ENCODE results near the gene NAPB.

Gene NAPB

DNA sequence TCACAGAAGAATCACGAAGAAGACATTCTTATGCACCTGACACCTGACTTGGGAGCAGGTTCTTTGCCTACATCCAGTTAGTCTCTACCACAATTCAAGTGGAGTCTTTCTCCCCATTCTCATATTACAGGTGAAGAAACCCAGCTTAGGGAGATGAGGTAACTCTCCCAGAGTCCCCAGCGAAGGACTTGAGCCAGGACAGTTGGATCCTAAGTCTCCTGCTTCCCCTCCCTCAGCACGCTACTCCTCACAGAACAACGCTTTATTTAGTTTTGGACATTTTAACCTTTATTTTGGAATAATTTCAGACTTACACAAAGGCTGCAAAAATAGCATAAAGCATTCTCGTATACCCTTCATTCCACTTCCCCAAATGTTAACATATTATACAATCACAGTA lies 17.4 kb upstream of the NAPB start:
- TF ChIP-seq, protein P1, sequence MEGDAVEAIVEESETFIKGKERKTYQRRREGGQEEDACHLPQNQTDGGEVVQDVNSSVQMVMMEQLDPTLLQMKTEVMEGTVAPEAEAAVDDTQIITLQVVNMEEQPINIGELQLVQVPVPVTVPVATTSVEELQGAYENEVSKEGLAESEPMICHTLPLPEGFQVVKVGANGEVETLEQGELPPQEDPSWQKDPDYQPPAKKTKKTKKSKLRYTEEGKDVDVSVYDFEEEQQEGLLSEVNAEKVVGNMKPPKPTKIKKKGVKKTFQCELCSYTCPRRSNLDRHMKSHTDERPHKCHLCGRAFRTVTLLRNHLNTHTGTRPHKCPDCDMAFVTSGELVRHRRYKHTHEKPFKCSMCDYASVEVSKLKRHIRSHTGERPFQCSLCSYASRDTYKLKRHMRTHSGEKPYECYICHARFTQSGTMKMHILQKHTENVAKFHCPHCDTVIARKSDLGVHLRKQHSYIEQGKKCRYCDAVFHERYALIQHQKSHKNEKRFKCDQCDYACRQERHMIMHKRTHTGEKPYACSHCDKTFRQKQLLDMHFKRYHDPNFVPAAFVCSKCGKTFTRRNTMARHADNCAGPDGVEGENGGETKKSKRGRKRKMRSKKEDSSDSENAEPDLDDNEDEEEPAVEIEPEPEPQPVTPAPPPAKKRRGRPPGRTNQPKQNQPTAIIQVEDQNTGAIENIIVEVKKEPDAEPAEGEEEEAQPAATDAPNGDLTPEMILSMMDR (conservative IDR thresholded peaks at IDR 0.05; ENCODE audit: low read length), result no peak
- no peak for DNase-seq (ENCODE audit: low read depth)
- H3K4me3 ChIP-seq (ENCODE audit: low read length), result no peak overlapping the region

DNA sequence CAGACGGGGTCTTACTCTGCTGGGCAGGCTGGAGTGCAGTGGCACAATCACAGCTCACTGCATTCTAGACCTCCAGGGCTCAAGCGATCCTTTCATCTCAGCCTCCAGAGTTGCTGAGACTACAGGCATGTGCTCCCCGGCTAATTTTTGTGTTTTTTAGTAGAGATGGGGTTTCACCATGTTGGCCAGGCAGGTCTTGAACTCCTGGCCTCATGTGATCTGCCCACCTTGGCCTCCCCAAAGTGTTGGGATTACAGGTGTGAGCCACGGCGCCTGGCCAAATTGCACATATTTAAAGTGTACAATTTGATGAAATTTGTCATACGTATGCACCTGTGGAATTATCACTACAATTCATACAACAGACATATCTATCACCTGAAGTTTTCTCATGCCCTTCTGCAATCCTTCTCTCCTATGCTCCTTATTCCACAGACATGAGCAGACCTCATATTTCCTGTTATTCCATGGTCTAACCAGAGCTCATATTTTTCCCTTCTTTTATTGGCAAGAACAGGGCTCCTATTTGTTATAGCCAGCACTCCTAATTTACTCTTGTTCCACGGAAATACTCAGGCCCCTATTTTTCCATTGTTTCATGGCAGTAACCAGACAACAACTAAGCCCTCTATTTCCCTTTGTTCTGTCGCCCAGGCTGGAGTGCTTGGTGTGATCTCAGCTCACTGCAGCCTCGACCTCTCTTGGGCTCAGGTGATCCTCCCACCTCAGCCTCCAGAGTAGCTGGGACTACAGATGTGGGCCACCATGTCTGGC lies 16.0 kb upstream of the NAPB start:
- no peak overlapping the region for H3K4me3 ChIP-seq (ENCODE audit: low read length)
- TF ChIP-seq, protein P1 (conservative IDR thresholded peaks at IDR 0.05; ENCODE audit: low read length), result no peak
- no peak for DNase-seq (ENCODE audit: low read depth)

DNA sequence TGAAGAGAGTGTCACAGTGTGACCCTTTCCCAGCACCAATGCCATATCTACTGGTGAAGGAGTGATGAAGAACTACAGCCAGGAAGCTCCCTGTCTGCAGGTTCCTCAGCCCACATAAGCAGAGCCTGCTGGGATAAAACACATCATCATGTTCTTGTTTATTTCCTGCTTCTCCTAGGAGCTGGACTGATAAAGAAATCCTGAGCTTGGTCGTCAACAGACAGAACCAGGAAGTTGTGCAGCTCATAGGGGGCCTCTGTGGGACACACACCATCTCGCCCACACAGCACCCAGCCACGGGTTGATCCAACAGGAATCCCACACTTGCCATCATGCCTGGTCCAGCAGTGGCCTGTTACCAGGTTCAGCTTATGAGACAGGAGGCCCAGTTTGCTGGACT lies 15.4 kb upstream of the NAPB start:
- TF ChIP-seq, protein P1 (conservative IDR thresholded peaks at IDR 0.05; ENCODE audit: low read length), result no peak
- H3K4me3 ChIP-seq (ENCODE audit: low read length), result no peak overlapping the region
- no peak for DNase-seq (ENCODE audit: low read depth)

DNA sequence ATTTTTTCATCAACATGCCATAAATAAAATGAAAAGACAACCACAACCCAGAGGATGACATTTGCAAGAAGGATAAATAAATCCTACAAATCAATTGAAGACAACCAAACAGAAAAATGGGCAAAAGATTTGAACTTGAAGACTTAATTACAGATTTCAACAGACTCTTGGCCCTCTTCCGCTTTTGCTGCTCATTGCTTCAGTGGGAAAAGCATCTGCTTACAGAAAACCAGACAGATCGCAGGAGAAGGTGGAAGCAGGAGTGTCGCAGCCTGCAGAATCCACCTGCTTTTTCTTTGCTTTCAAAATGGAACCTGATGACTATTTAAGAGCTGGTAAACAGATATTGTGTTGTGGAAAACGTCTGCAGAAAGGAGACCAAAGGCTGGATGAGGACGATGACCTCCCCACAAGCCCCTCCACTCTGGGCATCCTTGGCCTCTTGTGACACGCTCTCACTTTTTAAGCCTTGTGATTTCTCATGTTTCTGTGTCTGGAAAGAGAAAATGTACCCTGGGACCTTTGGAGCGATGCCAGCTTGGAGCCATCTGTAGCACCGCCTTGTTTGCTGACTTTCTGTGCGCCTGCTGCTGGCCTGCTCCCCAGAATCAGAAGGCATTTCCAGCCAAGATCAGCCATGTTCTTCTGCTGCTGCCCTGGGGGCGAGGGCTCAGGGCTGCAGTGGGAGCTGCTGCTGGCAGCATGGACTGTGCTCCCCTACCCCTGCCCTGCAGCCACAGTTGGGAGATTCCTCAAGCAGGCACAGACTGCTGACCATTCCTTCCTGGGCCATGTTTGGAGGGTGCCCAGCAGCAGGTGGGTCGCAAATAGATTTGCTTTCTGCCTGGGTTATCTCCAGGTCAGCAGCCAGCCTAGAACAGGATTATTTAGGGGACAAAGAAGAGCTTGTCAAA lies 14.6 kb upstream of the NAPB start:
- H3K4me3 ChIP-seq (ENCODE audit: low read length), result no peak overlapping the region
- TF ChIP-seq, protein P1 (conservative IDR thresholded peaks at IDR 0.05; ENCODE audit: low read length), result no peak
- DNase-seq (ENCODE audit: low read depth), result no peak

DNA sequence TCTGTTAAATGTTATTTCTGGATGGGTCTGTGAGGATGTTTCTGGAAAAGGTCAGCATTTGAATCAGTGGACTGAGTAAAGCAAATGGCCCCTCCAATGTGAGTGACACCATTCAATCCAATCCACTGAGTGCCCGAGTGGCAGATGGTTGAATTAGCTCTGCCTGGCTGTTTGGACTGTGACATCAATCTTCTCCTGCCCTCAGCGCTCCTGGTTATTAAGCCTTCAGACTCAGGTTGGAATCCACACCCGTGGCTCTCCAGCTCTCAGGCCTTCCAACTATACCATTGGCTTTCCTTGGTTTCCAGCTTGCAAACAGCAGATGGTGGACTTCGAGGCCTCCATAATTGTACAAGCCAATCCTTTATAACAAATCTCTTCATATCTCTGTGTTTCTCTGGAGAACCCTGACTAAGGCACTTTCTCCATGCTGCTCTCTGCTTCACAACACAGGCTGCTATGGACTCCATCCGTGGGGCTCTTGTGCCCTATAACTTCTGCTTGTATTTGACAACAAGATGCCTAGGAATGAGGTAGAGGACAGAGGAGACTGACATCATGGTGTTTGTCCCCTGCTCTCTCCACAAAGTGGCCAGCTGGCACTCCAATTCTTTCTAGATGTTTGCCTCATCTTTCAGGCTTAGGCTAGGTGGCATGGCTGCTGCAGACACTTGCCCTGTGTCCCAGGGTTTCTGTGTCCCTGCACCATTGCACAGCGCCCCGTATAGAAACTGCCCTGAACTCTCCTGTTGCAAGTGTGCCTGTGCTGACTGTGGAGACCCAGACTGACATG lies 13.4 kb upstream of the NAPB start:
- no peak overlapping the region for H3K4me3 ChIP-seq (ENCODE audit: low read length)
- TF ChIP-seq, protein P1 (conservative IDR thresholded peaks at IDR 0.05; ENCODE audit: low read length), result no peak
- no peak for DNase-seq (ENCODE audit: low read depth)

DNA sequence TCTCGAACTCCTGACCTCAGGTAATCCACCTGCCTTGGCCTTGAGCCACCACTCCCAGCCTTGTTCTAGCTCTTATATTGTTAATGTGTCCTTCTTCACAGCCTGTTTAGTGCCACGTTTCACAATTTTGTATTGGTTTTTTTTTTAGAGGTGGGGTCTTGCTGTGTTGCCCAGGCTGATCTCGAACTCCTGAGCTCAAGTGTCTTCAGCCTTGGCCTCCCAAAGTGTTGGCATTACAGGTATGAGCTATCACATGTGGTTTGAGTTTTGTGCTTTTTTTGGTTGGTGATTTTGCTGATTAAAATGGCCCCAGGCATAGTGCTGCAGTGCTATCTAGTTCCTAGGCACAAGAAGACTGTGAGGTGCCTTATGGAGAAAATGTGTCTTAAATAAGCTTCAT lies 12.3 kb upstream of the NAPB start:
- H3K4me3 ChIP-seq (ENCODE audit: low read length), result no peak overlapping the region
- no peak for DNase-seq (ENCODE audit: low read depth)
- TF ChIP-seq, protein P1 (conservative IDR thresholded peaks at IDR 0.05; ENCODE audit: low read length), result no peak
